Erythroblast (primary cell): Measurements from ENCODE around the gene IVD.

Experiments used
- GATA1 ChIP-seq: IDR thresholded peaks from 2 replicates; pipeline ENCODE4 v1.6.1; 2011; ENCODE audit warnings: low read depth, mild to moderate bottlenecking, control low read depth, low read length, moderate library complexity
- POLR2A ChIP-seq: IDR thresholded peaks from 2 replicates; pipeline ENCODE4 v1.6.1; 2011; ENCODE audit warnings: mild to moderate bottlenecking, low read length

- TF ChIP-seq POLR2A (no peak), GATA1 (no peak)
Measured at GRCh38 chr15:40367686-40368611, 37.6 kb upstream of the IVD start.
